22Rv1 (cell line): Measurements from ENCODE around the gene CBY2.

ENCODE experiments used
- CTCF ChIP-seq: fragments of 450-650 bp; IDR thresholded peaks from 2 replicates; pipeline ENCODE4 v1.5.1; 2017; ENCODE audit warnings: mild to moderate bottlenecking
- ZFX ChIP-seq: fragments of 450-650 bp; IDR thresholded peaks from 2 replicates; pipeline ENCODE4 v1.6.1; 2017; ENCODE audit warnings: antibody characterized with exemption, borderline replicate concordance

- peak; percentile 82 for TF ChIP-seq CTCF
- no peak for TF ChIP-seq ZFX
Observed at GRCh38 chr13:45718063-45718462, 15.9 kb downstream of the CBY2 start.
